ENCODE measurements around the gene FRS3. TPM values are rescaled to one million over a fixed set of nuclear protein-coding genes. Genes with fewer than 3 reads are reported as not detected.

Gene FRS3
- total RNA-seq, 1 experiment from 2014 or later, result 5.9 TPM

DNA sequence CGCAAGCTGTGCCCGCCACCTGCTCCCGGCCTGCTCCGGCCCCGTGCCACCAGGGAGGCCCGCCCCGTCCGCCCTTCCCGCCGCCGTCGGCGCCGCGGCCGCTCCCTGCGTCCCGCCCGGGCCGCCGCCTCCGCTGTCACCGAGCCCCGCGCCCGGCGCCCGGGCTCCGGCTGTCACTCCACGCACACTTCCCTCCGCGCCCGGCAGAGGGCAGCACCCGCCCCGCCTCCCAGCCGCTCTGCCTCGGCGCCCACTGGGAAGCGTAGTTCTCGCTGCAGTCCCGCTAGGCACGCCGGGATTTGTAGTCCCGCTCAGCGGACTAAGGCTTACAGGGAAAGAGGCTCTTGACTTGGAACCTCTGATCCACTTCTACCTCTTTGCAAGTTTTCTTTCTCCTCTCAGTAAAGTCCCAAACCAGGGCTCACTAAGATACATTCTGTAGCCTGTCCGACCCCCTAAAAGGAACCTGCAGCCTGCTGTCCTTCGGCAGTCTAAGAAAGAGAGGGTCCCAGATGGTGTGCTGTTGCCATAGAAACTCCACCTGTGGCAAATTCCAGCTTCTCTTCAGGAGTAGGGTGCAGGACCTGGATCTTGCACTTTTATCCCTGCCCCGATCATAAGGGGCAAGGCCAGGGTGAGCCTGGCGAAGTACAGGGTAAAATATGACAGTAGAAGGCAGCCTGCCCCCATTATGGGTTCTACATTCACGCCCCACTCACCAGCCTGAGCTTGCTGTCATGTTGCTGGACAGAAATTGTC is 44.1 kb downstream of the FRS3 start, which contains the start of gene TFEB:
TSS of gene TFEB (minus strand) at position 182 of the 759 bp plus-strand sequence. CDS start 44,395 bp downstream, outside the sequence.
- Histone ChIP-seq H2AFZ (ENCODE audit: low read depth, low read length, poor library complexity, severe bottlenecking) (peak within 1 kb of the TSS; percentile 87), H3K4me1 (ENCODE audit: control insufficient read depth in 1 of 2, insufficient read depth in 2 of 2, low read length in 2 of 2) (peaks cover 13 to 26% of the 10 kb centered on the region in 2 experiments), H3K36me3 (ENCODE audit: control insufficient read depth in 1 of 2, insufficient read depth in 2 of 2, low read length in 2 of 2) (no peaks in the 10 kb centered on the region), H3K9me2 (ENCODE audit: insufficient read depth) (no peaks in the 10 kb centered on the region), H3K27ac (ENCODE audit: low read depth, low read length) (peak within 1 kb of the TSS; percentile 75; the same call in 1 of the 2 replicates), H4K20me1 (ENCODE audit: insufficient read depth) (no peaks in the 10 kb centered on the region), H3K27me3 (ENCODE audit: insufficient read depth, low read length) (no peaks in the 10 kb centered on the region), H3K9ac (ENCODE audit: low read length) (peak within 1 kb of the TSS; percentile 51), H3K79me2 (ENCODE audit: insufficient read depth, low read length) (no peaks in the 10 kb centered on the region), H3K4me2 (ENCODE audit: low read length) (peak within 1 kb of the TSS; percentile 98), H3K9me3 (ENCODE audit: control insufficient read depth in 1 of 2, insufficient read depth in 1 of 2, low read depth in 1 of 2, low read length in 2 of 2) (no peaks in the 10 kb centered on the region), H3K4me3 (replicated peaks in 1 of 2; ENCODE audit: low read depth in 1 of 2, low read length in 2 of 2) (peak within 1 kb of the TSS; percentile 58 to 76)
- no TSS peak for BruUV-seq (replicated peaks)
- ChIA-PET CTCF (interaction anchor here (1.8 to 2.7 kb wide), 2 partner anchors 22 to 51 kb away, joined by 17 to 19 read pairs; partner anchors contain the start of gene TOMM6), RAD21 (ENCODE audit: low non-redundant PET in 1 of 2, low total read pairs in 2 of 2, uncharacterized antibody in 2 of 2, unreplicated experiment in 2 of 2) (no interaction called here), POLR2A (no interaction called here)
- intact Hi-C loops (cut with micrococcal nuclease), result loop anchor here (2.0 kb wide), 1 partner anchor 43 kb away; the partner anchor contains the start of gene FRS3
- peak; percentile 73 for DNase-seq (ENCODE audit: low read depth, low spot score)
- peak; percentile 71 for ATAC-seq
- TF ChIP-seq ZNF274 (IDR thresholded peaks at IDR 0.05; ENCODE audit: low read depth, low read length) (no peak), EGR1 (IDR thresholded peaks at IDR 0.05; ENCODE audit: low read depth) (no peak), ELF1 (IDR thresholded peaks at IDR 0.05; ENCODE audit: borderline replicate concordance, low read depth) (no peak; the same call in 1 of the 2 replicates), SIN3A (IDR thresholded peaks at IDR 0.05; ENCODE audit: low read depth) (0 out of 2 replicates have a peak, but pooled peaks have one; percentile 27), YY1 (IDR thresholded peaks at IDR 0.05; ENCODE audit: extremely low read depth, insufficient replicate concordance, low read depth, low read length) (peak; percentile 80), SP1 (IDR thresholded peaks at IDR 0.05; ENCODE audit: low read depth) (peak; percentile 65), CBX3 (IDR thresholded peaks at IDR 0.05; ENCODE audit: low read depth) (no peak), RAD21 (IDR thresholded peaks at IDR 0.05; ENCODE audit: low read depth) (peak; percentile 63), POLR2AphosphoS5 (IDR thresholded peaks at IDR 0.05; ENCODE audit: low read depth, low read length) (no peak), EZH2 (IDR thresholded peaks at IDR 0.05) (no peak), JUND (IDR thresholded peaks at IDR 0.05) (no peak), FOSL1 (IDR thresholded peaks at IDR 0.05; ENCODE audit: low read depth) (no peak), TCF7L2 (IDR thresholded peaks at IDR 0.05; ENCODE audit: borderline replicate concordance, extremely low read depth, insufficient read depth, insufficient read length) (peak; percentile 37), CEBPB (IDR thresholded peaks at IDR 0.05; ENCODE audit: low read depth) (no peak), ZFX (IDR thresholded peaks at IDR 0.05) (no peak), SRF (IDR thresholded peaks at IDR 0.05; ENCODE audit: low read depth) (no peak), POLR2A (IDR thresholded peaks at IDR 0.05; ENCODE audit: borderline replicate concordance, extremely low read depth, insufficient read depth, insufficient read length) (no peak), EZH2phosphoT487 (IDR thresholded peaks at IDR 0.05; ENCODE audit: borderline replicate concordance) (no peak)
- TF ChIP-seq, protein P1, sequence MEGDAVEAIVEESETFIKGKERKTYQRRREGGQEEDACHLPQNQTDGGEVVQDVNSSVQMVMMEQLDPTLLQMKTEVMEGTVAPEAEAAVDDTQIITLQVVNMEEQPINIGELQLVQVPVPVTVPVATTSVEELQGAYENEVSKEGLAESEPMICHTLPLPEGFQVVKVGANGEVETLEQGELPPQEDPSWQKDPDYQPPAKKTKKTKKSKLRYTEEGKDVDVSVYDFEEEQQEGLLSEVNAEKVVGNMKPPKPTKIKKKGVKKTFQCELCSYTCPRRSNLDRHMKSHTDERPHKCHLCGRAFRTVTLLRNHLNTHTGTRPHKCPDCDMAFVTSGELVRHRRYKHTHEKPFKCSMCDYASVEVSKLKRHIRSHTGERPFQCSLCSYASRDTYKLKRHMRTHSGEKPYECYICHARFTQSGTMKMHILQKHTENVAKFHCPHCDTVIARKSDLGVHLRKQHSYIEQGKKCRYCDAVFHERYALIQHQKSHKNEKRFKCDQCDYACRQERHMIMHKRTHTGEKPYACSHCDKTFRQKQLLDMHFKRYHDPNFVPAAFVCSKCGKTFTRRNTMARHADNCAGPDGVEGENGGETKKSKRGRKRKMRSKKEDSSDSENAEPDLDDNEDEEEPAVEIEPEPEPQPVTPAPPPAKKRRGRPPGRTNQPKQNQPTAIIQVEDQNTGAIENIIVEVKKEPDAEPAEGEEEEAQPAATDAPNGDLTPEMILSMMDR (IDR thresholded peaks at IDR 0.05 in 2 of 3, conservative IDR thresholded peaks at IDR 0.05 in 1 of 3; ENCODE audit: borderline replicate concordance in 1 of 3, insufficient read depth in 1 of 3, low read depth in 2 of 3, low read length in 2 of 3), result peak; percentile 68 to 89 (median 77)
- TF ChIP-seq, protein P2, sequence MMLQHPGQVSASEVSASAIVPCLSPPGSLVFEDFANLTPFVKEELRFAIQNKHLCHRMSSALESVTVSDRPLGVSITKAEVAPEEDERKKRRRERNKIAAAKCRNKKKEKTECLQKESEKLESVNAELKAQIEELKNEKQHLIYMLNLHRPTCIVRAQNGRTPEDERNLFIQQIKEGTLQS (IDR thresholded peaks at IDR 0.05), result no peak
- TF ChIP-seq, protein P3, sequence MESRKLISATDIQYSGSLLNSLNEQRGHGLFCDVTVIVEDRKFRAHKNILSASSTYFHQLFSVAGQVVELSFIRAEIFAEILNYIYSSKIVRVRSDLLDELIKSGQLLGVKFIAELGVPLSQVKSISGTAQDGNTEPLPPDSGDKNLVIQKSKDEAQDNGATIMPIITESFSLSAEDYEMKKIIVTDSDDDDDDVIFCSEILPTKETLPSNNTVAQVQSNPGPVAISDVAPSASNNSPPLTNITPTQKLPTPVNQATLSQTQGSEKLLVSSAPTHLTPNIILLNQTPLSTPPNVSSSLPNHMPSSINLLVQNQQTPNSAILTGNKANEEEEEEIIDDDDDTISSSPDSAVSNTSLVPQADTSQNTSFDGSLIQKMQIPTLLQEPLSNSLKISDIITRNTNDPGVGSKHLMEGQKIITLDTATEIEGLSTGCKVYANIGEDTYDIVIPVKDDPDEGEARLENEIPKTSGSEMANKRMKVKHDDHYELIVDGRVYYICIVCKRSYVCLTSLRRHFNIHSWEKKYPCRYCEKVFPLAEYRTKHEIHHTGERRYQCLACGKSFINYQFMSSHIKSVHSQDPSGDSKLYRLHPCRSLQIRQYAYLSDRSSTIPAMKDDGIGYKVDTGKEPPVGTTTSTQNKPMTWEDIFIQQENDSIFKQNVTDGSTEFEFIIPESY (IDR thresholded peaks at IDR 0.05; ENCODE audit: extremely low read depth, insufficient replicate concordance, low read length), result no peak
- TF ChIP-seq, protein P4, sequence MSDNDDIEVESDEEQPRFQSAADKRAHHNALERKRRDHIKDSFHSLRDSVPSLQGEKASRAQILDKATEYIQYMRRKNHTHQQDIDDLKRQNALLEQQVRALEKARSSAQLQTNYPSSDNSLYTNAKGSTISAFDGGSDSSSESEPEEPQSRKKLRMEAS (IDR thresholded peaks at IDR 0.05), result peak; percentile 54; the same call in 1 of the 2 replicates
